NCI-H1105 (cell line): ENCODE data around the gene CPNE7.
"Not testable (repeated sequence)": the region's sequence is repeated elsewhere in the genome, so short reads cannot be mapped to it uniquely, and the experiment has no call there.

ENCODE experiments used
- DNase-seq: peaks from one replicate; lab custom pipeline; 2025; lab: John Stamatoyannopoulos, UW

Gene CPNE7

DNA sequence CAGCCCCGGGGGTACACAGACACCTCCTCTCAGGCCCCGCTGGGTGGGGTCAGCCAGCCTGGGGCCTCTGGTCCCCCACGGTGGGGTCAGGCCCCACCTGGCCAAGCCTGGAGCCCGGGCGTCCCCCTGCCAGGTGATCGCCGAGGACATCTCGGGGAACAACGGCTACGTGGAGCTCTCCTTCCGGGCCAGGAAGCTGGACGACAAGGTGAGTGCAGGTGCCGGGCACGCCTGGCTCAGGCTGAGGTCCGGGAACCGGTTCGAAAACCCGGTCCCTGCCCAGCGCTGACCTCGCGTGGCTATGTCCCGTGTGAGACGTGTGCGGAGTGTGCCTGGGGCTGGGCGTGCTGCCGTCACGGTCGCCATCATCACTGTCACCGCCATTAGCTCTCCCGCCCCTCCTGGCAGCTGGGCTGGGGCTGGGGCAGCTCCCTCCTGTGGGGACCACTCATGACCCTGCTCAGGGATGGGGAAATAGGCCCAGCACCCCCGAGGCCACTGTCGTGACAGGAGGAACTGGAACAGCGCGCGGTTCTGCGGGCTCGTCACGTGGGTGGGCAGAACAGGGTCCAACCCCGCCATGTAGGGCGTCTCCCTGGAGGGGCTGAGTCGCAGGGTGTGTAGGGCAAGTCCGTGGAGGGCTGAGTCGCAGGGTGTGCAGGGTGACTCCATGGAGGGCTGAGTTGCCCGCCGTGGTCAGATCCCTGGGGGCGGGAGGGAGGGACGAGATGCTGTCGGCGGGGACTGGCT, 8.5 kb downstream of the CPNE7 start:
- DNase-seq: no peak

DNA sequence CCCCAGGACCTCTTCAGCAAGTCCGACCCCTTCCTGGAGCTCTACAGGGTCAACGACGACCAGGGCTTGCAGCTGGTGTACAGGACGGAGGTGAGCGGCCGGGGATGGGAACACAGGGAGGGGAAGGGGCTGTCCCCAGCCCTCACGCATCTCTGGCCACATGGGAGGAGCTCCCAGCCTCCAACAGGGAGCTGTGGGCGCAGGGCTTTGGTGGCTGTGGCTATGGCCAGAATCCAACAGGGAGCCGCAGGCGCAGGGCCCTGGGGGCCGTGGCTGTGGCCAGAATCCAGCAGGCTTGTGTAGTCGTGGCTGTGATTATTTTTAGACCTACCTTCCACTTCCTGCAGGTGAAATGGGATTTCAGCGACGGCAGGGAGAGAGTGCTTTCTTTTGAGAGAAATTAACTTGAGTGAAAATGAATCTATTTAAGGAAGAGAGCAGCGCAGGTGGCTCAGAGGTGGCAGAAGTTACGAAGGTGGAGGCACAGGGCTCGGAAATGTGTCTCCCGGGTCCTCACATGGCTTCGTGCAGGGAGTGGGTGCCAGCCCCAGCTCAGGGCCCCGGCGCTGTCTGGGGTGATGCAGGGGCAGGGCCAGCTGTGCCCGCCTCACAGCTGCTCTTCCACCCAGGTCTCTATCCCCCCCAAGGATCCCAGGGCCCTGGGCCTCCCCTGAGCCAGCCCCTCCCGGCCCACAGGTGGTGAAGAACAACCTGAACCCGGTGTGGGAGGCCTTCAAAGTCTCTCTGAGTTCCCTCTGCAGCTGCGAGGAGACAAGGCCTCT, 9.4 kb downstream of the CPNE7 start:
- no peak for DNase-seq

GRCh38 chr16:89586218-89586617, 10.7 kb downstream of the CPNE7 start:
- DNase-seq: no peak

DNA sequence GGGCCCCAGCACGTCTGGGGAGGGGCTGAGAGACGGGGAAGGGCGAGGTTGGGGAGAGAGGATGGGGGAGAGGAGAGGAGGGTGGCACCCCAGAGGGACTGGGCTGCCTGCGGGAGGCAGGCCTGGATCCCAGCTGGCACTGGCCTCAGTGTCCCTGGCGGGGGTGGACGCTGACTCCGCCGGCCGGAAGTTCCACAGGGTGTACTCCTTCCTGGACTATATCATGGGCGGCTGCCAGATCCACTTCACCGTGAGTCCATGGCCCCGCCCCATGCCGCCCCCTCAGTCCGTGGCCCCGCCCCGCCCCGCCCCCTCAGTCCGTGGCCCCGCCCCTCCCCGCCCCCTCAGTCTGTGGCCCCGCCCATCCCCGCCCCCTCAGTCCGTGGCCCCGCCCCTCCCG, 11.3 kb downstream of the CPNE7 start:
- no peak for DNase-seq

DNA sequence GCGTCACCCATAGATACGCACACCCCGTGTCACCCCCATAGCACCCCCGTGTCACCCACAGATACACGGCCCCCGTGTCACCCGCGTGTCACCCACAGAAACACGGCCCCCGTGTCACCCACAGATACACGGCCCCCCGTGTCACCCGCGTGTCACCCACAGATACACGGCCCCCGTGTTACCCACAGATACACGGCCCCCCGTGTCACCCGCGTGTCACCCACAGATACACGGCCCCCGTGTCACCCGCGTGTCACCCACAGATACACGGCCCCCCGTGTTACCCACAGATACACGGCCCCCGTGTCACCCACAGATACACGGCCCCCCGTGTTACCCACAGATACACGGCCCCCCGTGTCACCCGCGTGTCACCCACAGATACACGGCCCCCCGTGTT, 12.1 kb downstream of the CPNE7 start:
- not testable (repeated sequence) for DNase-seq

GRCh38 chr16:89588413-89589109, 13.0 kb downstream of the CPNE7 start:
- DNase-seq: no peak

GRCh38 chr16:89589241-89589926, 13.8 kb downstream of the CPNE7 start:
- DNase-seq: no peak

- DNase-seq: no peak
Observed at GRCh38 chr16:89593841-89594240, 18.3 kb downstream of the CPNE7 start.

GRCh38 chr16:89595330-89596060, 19.9 kb downstream of the CPNE7 start:
- DNase-seq: no peak

GRCh38 chr16:89596061-89596689, 20.6 kb downstream of the CPNE7 start:
- DNase-seq: no peak

DNA sequence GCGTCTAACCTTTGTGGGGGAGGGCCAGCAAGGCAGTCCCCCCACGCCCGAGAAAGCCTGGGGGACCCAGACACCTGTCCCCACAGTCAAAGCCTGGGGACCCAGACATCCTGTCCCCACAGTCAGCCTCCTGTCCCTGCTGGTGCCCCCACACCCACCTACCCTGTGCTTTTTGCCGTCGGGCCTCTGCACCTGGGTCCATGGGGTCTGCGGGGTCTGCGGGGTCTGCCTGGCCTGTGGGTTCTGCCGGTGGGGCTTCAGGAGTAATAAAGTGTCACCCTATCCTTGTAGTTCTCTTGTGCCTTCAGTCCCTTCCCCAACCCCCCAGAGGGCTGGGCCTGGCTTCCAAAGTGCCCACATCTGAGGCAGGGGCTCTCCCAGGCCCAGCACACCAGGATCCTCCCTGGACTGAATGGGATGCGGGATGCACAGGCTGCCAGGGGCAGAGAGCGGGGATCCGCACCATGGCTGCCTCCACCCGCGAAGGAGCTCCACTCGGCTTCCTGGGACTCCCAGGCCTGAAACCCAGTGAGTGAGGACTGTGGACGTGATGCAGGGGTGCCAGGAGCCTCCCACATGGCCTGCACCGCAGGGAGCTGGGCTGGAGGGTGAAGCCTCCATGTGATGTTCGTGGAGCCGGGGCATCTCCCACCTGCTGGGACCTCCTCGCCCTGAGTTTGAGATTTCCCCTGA, 21.5 kb downstream of the CPNE7 start:
- no peak for DNase-seq

- DNase-seq: no peak
Observed at GRCh38 chr16:89598199-89598598, 22.6 kb downstream of the CPNE7 start.

GRCh38 chr16:89599451-89599858, 23.9 kb downstream of the CPNE7 start:
- no peak for DNase-seq

GRCh38 chr16:89599902-89600301, 24.3 kb downstream of the CPNE7 start:
- DNase-seq: no peak

GRCh38 chr16:89600427-89600826, 24.9 kb downstream of the CPNE7 start:
- no peak for DNase-seq

DNA sequence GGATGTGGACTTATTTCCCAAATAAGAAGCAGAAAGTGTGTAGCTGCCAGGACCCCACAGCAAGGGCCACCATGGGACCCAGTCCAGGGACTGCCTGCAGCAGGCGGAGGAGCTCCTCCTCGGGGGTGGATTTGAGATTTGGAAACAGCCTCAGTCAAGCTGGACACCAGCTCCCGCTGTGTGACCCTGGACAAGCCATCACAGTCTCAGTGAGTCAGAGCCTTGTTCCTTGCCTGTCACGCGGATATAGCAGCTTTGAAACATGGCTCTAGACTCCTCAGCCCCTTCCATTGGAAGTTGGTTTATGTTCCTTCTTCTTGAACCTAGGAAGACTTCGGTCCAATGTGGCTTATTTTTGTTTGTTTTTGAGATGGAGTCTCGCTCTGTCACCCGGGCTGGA, 25.4 kb downstream of the CPNE7 start:
- no peak for DNase-seq

DNA sequence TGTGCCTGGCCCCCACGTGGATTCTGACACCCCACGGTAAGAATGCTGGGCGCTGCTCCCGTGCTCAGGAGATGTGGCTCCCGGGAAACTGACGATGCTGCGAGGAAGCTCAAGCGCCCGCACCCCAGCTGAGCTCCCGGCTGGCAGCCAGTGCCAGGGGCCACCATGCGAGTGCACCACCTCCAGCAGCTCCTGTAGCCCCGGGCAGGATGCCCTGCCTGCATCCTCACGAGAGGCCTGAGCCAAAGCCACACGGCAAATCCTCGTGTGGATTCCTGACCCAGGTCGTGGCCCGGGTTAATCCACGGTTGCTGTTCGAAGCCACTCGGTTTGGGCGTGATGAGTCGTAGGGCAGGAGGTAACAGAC, 26.3 kb downstream of the CPNE7 start:
- DNase-seq: no peak

- no peak for DNase-seq
Observed at GRCh38 chr16:89602273-89602951, 26.9 kb downstream of the CPNE7 start.

GRCh38 chr16:89602952-89603590, 27.5 kb downstream of the CPNE7 start:
- DNase-seq: no peak
